ENCODE data around the gene CD81.
"Not testable (repeated sequence)": the region's sequence is repeated elsewhere in the genome, so short reads cannot be mapped to it uniquely, and the experiment has no call there.

Gene CD81

DNA sequence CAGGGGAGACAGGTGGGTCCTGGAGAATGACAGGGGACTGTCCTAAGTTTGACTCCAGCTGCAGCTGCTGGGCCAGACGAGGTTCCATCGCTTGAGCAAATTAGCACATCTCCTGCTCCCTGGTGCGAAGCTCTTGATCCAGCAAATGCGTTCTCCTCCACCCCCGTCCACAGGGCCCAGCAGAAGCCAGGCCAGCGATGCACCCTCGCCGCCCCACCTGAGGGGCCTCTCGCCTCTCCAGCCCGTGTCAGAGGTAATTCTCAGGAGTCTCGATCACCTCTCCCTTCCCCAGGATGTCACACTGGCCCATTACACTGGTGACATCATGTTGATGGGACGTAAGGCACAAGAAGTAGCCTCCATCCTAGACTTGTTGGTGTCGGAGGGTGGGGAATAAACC lies 19.5 kb upstream of the CD81 start:
- not testable (repeated sequence) for ATAC-seq

DNA sequence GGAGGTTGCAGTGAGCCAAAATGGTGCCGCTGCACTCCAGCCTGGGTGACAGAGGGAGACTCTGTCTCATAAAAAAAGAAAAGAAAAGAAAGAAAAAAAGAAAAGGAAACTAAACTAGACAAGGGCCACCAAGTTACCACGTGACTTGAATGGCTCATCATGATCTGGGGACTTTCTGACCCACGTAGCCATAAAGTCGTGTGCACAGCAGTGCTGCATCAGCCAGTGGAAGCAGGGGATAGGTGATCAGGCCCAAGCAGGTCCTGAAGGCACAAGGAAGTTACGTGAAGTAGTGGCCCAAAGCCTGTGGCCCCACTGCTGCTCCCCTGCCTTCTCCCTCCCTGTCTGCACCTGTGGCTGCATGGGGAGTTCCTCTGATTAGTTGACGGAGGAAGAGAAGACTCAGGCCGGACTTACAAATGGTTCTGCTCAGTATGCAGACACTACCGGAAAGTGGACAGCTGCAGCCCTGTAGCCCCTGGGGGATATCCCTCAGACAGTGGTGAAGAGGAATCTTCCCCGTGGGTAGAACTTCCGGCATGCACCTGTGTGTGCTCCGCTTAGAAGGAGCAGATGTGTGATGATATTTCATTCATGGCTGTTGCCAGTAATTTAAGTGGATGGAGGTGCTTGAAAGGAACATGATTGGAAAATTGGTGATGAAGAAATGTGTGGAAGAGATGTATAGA lies 18.2 kb upstream of the CD81 start:
- ATAC-seq = no peak
- TF ChIP-seq TCF4 (CRISPR knock-in tag; IDR thresholded peaks at IDR 0.05; ENCODE audit: borderline replicate concordance) (no peak), ZNF8 (CRISPR knock-in tag; IDR thresholded peaks at IDR 0.05) (no peak), CSDC2 (CRISPR knock-in tag; IDR thresholded peaks at IDR 0.05) (no peak), ISL1 (CRISPR knock-in tag; IDR thresholded peaks at IDR 0.05) (no peak), GLIS3 (CRISPR knock-in tag; IDR thresholded peaks at IDR 0.05) (no peak), ZNF70 (CRISPR knock-in tag; IDR thresholded peaks at IDR 0.05) (no peak), RARB (CRISPR knock-in tag; IDR thresholded peaks at IDR 0.05) (no peak)

DNA sequence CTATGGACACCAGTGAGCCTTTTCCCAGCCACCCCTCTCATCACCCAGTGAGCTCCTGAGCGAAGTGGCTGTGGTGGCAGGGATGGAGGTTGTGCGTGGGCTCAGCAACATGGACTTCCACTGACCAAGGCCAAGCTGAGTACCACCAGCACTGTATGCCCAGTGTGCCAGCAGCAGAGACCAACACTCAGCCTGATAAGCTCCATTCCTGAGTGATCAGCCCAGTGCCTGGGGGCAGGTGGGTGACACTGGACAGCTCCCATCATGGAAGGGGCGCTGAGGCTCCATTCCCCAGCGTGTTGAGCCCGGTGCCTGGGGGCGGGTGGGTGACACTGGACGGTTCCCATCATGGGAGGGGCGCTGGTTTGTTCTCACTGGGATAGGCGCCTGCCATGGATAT lies 17.6 kb upstream of the CD81 start:
- TF ChIP-seq OSR1 (CRISPR knock-in tag; IDR thresholded peaks at IDR 0.05) = no peak
- TF ChIP-seq, protein P1, sequence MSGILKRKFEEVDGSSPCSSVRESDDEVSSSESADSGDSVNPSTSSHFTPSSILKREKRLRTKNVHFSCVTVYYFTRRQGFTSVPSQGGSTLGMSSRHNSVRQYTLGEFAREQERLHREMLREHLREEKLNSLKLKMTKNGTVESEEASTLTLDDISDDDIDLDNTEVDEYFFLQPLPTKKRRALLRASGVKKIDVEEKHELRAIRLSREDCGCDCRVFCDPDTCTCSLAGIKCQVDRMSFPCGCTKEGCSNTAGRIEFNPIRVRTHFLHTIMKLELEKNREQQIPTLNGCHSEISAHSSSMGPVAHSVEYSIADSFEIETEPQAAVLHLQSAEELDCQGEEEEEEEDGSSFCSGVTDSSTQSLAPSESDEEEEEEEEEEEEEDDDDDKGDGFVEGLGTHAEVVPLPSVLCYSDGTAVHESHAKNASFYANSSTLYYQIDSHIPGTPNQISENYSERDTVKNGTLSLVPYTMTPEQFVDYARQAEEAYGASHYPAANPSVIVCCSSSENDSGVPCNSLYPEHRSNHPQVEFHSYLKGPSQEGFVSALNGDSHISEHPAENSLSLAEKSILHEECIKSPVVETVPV (CRISPR knock-in tag; IDR thresholded peaks at IDR 0.05) = no peak
- TF ChIP-seq, protein P2, sequence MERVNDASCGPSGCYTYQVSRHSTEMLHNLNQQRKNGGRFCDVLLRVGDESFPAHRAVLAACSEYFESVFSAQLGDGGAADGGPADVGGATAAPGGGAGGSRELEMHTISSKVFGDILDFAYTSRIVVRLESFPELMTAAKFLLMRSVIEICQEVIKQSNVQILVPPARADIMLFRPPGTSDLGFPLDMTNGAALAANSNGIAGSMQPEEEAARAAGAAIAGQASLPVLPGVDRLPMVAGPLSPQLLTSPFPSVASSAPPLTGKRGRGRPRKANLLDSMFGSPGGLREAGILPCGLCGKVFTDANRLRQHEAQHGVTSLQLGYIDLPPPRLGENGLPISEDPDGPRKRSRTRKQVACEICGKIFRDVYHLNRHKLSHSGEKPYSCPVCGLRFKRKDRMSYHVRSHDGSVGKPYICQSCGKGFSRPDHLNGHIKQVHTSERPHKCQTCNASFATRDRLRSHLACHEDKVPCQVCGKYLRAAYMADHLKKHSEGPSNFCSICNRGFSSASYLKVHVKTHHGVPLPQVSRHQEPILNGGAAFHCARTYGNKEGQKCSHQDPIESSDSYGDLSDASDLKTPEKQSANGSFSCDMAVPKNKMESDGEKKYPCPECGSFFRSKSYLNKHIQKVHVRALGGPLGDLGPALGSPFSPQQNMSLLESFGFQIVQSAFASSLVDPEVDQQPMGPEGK (CRISPR knock-in tag; IDR thresholded peaks at IDR 0.05; ENCODE audit: borderline replicate concordance) = no peak
- TF ChIP-seq, protein P3, sequence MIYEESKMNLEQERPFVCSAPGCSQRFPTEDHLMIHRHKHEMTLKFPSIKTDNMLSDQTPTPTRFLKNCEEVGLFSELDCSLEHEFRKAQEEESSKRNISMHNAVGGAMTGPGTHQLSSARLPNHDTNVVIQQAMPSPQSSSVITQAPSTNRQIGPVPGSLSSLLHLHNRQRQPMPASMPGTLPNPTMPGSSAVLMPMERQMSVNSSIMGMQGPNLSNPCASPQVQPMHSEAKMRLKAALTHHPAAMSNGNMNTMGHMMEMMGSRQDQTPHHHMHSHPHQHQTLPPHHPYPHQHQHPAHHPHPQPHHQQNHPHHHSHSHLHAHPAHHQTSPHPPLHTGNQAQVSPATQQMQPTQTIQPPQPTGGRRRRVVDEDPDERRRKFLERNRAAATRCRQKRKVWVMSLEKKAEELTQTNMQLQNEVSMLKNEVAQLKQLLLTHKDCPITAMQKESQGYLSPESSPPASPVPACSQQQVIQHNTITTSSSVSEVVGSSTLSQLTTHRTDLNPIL (CRISPR knock-in tag; IDR thresholded peaks at IDR 0.05; ENCODE audit: low read depth) = no peak
- ATAC-seq = no peak

DNA sequence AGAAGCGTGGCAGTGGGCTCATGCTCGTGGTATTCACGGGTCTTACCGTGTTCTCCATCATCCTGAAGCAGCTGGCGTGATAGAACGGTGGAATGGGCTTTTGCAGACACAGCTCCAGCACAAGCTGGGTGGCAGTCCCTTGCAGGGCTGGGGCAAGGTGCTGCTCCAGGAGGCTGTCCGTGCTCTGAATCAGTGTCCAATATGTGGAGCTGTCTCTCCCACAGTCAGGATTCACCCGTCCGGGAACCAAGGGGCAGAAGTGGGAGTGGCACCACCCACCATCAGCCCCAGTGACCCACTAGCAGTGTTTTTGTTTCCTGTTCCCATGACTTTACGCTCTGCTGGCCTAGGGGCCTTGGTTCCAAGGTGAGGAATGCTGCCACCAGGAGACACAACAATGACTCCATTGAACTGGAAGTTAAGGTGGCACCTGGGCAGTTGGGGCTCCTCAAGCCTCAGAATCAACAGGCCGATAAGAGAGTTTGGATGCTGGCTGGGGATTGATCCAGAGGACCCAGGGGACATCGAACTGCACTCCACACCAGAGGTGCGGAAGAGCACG lies 16.9 kb upstream of the CD81 start:
- TF ChIP-seq CSDC2 (CRISPR knock-in tag; IDR thresholded peaks at IDR 0.05) = no peak
- no peak for TF ChIP-seq GLIS3 (CRISPR knock-in tag; IDR thresholded peaks at IDR 0.05)
- TF ChIP-seq ESRRG (CRISPR knock-in tag; IDR thresholded peaks at IDR 0.05) = no peak
- no peak for TF ChIP-seq SNAI2 (CRISPR knock-in tag; IDR thresholded peaks at IDR 0.05)
- TF ChIP-seq TOX (CRISPR knock-in tag; IDR thresholded peaks at IDR 0.05; ENCODE audit: borderline replicate concordance) = no peak
- TF ChIP-seq, protein P4, sequence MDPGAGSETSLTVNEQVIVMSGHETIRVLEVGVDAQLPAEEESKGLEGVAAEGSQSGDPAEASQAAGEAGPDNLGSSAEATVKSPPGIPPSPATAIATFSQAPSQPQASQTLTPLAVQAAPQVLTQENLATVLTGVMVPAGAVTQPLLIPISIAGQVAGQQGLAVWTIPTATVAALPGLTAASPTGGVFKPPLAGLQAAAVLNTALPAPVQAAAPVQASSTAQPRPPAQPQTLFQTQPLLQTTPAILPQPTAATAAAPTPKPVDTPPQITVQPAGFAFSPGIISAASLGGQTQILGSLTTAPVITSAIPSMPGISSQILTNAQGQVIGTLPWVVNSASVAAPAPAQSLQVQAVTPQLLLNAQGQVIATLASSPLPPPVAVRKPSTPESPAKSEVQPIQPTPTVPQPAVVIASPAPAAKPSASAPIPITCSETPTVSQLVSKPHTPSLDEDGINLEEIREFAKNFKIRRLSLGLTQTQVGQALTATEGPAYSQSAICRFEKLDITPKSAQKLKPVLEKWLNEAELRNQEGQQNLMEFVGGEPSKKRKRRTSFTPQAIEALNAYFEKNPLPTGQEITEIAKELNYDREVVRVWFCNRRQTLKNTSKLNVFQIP (CRISPR knock-in tag; IDR thresholded peaks at IDR 0.05; ENCODE audit: borderline replicate concordance, low read depth) = no peak
- TF ChIP-seq BACH2 (CRISPR knock-in tag; IDR thresholded peaks at IDR 0.05; ENCODE audit: borderline replicate concordance) = no peak
- TF ChIP-seq, protein P2 (CRISPR knock-in tag; IDR thresholded peaks at IDR 0.05; ENCODE audit: borderline replicate concordance) = no peak
- TF ChIP-seq ZNF565 (CRISPR knock-in tag; conservative IDR thresholded peaks at IDR 0.05; ENCODE audit: low read depth) = no peak
- TF ChIP-seq RARB (CRISPR knock-in tag; IDR thresholded peaks at IDR 0.05) = no peak
- TF ChIP-seq, protein P5, sequence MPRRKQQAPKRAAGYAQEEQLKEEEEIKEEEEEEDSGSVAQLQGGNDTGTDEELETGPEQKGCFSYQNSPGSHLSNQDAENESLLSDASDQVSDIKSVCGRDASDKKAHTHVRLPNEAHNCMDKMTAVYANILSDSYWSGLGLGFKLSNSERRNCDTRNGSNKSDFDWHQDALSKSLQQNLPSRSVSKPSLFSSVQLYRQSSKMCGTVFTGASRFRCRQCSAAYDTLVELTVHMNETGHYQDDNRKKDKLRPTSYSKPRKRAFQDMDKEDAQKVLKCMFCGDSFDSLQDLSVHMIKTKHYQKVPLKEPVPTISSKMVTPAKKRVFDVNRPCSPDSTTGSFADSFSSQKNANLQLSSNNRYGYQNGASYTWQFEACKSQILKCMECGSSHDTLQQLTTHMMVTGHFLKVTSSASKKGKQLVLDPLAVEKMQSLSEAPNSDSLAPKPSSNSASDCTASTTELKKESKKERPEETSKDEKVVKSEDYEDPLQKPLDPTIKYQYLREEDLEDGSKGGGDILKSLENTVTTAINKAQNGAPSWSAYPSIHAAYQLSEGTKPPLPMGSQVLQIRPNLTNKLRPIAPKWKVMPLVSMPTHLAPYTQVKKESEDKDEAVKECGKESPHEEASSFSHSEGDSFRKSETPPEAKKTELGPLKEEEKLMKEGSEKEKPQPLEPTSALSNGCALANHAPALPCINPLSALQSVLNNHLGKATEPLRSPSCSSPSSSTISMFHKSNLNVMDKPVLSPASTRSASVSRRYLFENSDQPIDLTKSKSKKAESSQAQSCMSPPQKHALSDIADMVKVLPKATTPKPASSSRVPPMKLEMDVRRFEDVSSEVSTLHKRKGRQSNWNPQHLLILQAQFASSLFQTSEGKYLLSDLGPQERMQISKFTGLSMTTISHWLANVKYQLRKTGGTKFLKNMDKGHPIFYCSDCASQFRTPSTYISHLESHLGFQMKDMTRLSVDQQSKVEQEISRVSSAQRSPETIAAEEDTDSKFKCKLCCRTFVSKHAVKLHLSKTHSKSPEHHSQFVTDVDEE (CRISPR knock-in tag; IDR thresholded peaks at IDR 0.05) = no peak
- TF ChIP-seq ZC3H10 (CRISPR knock-in tag; IDR thresholded peaks at IDR 0.05) = no peak
- no peak for TF ChIP-seq OSR1 (CRISPR knock-in tag; IDR thresholded peaks at IDR 0.05)
- no peak for TF ChIP-seq TCF4 (CRISPR knock-in tag; IDR thresholded peaks at IDR 0.05; ENCODE audit: borderline replicate concordance)
- no peak for TF ChIP-seq ISL1 (CRISPR knock-in tag; IDR thresholded peaks at IDR 0.05)
- no peak for ATAC-seq
